HEK293 (cell line): ENCODE measurements around the gene HLX.

Experiments
- CTCF ChIA-PET: fragments of 350-600 bp; formaldehyde crosslinking; extraction: SDS; loops from one replicate; lab custom pipeline; 2021; ENCODE audit warnings: antibody characterized with exemption; lab: Yijun Ruan, JAX
- POLR2A ChIA-PET: fragments of 300-600 bp; formaldehyde crosslinking; extraction: SDS; loops from one replicate; lab custom pipeline; 2020; ENCODE audit warnings: antibody characterized with exemption, inconsistent platforms; lab: Yijun Ruan, JAX
- H3K27ac ChIP-seq: fragments of 200-500 bp; sonication (Bioruptor generic); 2 replicates; pipeline ENCODE4 v1.5.1; 2014; ENCODE audit warnings: low read depth, low read length, control low read depth, inconsistent platforms; ENCODE audit errors: extremely low read depth
- H3K36me3 ChIP-seq, 2 experiments: fragments of 200-500 bp in 1 of 2; sonication (Bioruptor generic) in 1 of 2; 1 replicate in 1 of 2; 2 replicates in 1 of 2; pipeline ENCODE4 v1.5.1; 2014 to 2017; ENCODE audit warnings: inconsistent platforms in 2 of 2, low read length in 2 of 2; ENCODE audit not compliant: control insufficient read depth in 2 of 2, insufficient read depth in 1 of 2
- H3K4me1 ChIP-seq: fragments of 200-500 bp; sonication (Bioruptor generic); 2 replicates; pipeline ENCODE4 v1.5.1; 2014; ENCODE audit warnings: mild to moderate bottlenecking, low read length, inconsistent platforms; ENCODE audit not compliant: control insufficient read depth, insufficient read depth
- H3K4me3 ChIP-seq: 2 replicates; pipeline ENCODE4 v1.5.1; 2011; ENCODE audit warnings: low read depth, mild to moderate bottlenecking, control low read depth, low read length, moderate library complexity
- H3K9me3 ChIP-seq: fragments of 200-500 bp; sonication (Bioruptor generic); 2 replicates; pipeline ENCODE4 v1.5.1; 2014; ENCODE audit warnings: low read depth, low read length, inconsistent platforms; ENCODE audit not compliant: control insufficient read depth, insufficient read depth
- BCL11A ChIP-seq: fragments of 450-650 bp; formaldehyde crosslinking; IDR thresholded peaks from 2 replicates; pipeline ENCODE4 v1.5.1; 2016; ENCODE audit warnings: low read depth, missing biosample characterization, missing genetic modification characterization
- GFI1B ChIP-seq: fragments of 450-650 bp; formaldehyde crosslinking; IDR thresholded peaks from 2 replicates; pipeline ENCODE4 v1.5.1; 2016; ENCODE audit warnings: missing biosample characterization, missing genetic modification characterization
- MEIS1 ChIP-seq: sonication (generic); formaldehyde crosslinking; IDR thresholded peaks from 2 replicates; pipeline ENCODE4 v1.8.1; 2022; ENCODE audit warnings: missing genetic modification reagents, mild to moderate bottlenecking, borderline replicate concordance
- SP3 ChIP-seq: fragments of 450-650 bp; formaldehyde crosslinking; IDR thresholded peaks from 2 replicates; pipeline ENCODE4 v1.5.1; 2016; ENCODE audit warnings: missing biosample characterization, missing genetic modification characterization
- ZFP37 ChIP-seq: fragments of 450-650 bp; formaldehyde crosslinking; IDR thresholded peaks from 2 replicates; pipeline ENCODE4 v1.5.1; 2016; ENCODE audit warnings: missing biosample characterization, missing genetic modification characterization
- ZIC2 ChIP-seq: fragments of 450-650 bp; formaldehyde crosslinking; IDR thresholded peaks from 2 replicates; pipeline ENCODE4 v1.5.1; 2016; ENCODE audit warnings: missing biosample characterization, missing genetic modification characterization
- ZNF146 ChIP-seq: fragments of 450-650 bp; formaldehyde crosslinking; IDR thresholded peaks from 2 replicates; pipeline ENCODE4 v1.5.1; 2016; ENCODE audit warnings: missing biosample characterization, missing genetic modification characterization
- ZNF19 ChIP-seq: fragments of 450-650 bp; formaldehyde crosslinking; IDR thresholded peaks from 2 replicates; pipeline ENCODE4; 2016; ENCODE audit warnings: missing biosample characterization, missing genetic modification characterization, low read depth
- ZNF221 ChIP-seq: fragments of 450-650 bp; formaldehyde crosslinking; IDR thresholded peaks from 2 replicates; pipeline ENCODE4 v1.5.1; 2017; ENCODE audit warnings: missing biosample characterization, missing genetic modification characterization, borderline replicate concordance
- ZNF274 ChIP-seq, 2 experiments: fragments of 200-500 bp in 1 of 2; fragments of 450-650 bp in 1 of 2; sonication (Bioruptor generic) in 1 of 2; formaldehyde crosslinking in 1 of 2; IDR thresholded peaks; 2 replicates each; pipeline versions ENCODE4 v1.5.1 to v1.6.1; 2014 to 2016; ENCODE audit warnings: borderline replicate concordance in 1 of 2, inconsistent platforms in 1 of 2, low read length in 1 of 2, missing biosample characterization in 1 of 2, missing genetic modification characterization in 1 of 2
- ZNF335 ChIP-seq: fragments of 450-650 bp; formaldehyde crosslinking; conservative IDR thresholded peaks from 2 replicates; pipeline ENCODE4 v1.5.1; 2016; ENCODE audit warnings: missing biosample characterization, missing genetic modification characterization
- ZNF544 ChIP-seq: fragments of 450-650 bp; formaldehyde crosslinking; IDR thresholded peaks from 2 replicates; pipeline ENCODE4 v1.5.0; 2017; ENCODE audit warnings: missing biosample characterization, missing genetic modification characterization
- ZNF747 ChIP-seq: fragments of 450-650 bp; formaldehyde crosslinking; IDR thresholded peaks from 2 replicates; pipeline ENCODE4 v1.5.1; 2016; ENCODE audit warnings: missing biosample characterization, missing genetic modification characterization
- TF ChIP-seq, protein P1 (sequence below): fragments of 450-650 bp; formaldehyde crosslinking; IDR thresholded peaks from 2 replicates; pipeline ENCODE4 v1.5.1; 2017; ENCODE audit warnings: missing biosample characterization, missing genetic modification characterization
- TF ChIP-seq, protein P2 (sequence below): sonication (generic); formaldehyde crosslinking; IDR thresholded peaks from 2 replicates; pipeline ENCODE4 v1.8.1; 2022; ENCODE audit warnings: mild to moderate bottlenecking, moderate library complexity, missing genetic modification reagents
- TF ChIP-seq, protein P3 (sequence below): fragments of 450-650 bp; formaldehyde crosslinking; IDR thresholded peaks from 2 replicates; pipeline ENCODE4 v1.5.1; 2016; ENCODE audit warnings: missing biosample characterization, missing genetic modification characterization

Gene HLX

DNA sequence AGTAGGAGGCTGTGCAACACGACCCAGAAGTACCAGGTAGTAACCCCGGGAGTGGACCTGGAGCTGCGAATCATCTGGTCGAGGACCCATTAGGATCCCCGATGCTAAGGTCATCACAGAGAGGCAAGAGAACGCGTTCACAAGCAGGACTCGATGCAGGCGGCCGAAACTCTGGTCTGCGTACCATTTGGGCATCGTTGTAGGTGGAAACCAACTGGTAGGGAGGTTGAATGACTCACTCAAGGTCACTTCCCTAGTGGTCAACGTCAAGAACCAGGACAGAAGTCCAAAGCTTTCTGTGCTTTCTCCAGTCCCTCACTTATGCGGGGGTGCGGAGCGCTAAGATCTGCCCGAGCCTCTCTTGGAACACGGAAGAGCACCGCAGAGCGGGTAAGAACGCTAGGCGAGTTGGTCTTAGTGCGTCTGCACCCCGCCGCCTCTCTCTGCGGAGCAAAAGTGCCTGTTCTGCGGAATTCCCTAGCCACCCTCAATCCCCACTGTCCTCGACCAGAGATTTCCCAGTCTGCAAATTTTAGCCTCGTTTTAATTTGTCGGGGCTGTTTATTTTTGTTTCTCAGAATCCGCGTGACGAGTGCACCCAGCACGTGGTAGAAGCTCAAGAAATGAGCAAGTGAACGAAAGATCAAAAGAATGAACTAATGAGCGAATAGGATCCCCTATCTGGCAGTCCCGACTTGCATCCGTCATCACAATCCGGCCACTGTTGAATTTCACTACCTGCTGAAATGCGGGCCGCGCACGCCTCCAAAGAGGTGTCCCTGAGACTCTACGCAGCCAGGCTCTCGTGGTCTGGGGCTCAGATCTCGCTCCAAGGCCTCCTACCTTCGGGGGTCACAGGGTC, 12.2 kb downstream of the HLX start (continued):
- no peak for TF ChIP-seq ZNF221
- no peak for TF ChIP-seq BCL11A (tag by site-specific recombination)

DNA sequence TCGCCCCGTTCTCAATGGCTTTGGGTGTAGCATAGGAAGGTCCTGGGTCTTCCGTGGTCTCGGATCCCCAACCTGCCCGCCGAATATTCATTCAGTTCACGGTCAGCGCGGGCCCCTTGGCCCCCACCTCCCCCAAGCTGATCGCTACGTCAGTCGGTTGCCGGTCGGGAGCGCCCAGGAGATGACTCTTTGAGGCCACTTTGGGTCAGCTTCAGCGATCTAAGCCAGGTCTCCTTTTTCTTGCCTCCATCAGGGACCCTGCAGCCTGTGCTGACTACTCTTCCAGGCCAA, 12.8 kb downstream of the HLX start:
- Histone ChIP-seq H3K4me3 (no peak overlapping the region), H3K27ac (no peak overlapping the region), H3K9me3 (no peaks in the 10 kb centered on the region), H3K4me1 (no peaks in the 10 kb centered on the region), H3K36me3 (no peaks in the 10 kb centered on the region)
- ChIA-PET POLR2A (no interaction called here), CTCF (interaction anchor here (0.6 to 1.0 kb wide), 3 partner anchors 9 to 543 kb away, joined by 3 read pairs; no protein-coding TSS in a partner anchor)
- TF ChIP-seq ZIC2 (tag by site-specific recombination) (no peak), SP3 (tag by site-specific recombination) (no peak), ZNF274 (IDR thresholded peaks at IDR 0.05; ENCODE audit: low read length) (no peak), ZNF274 (tag by site-specific recombination; IDR thresholded peaks at IDR 0.05; ENCODE audit: borderline replicate concordance) (no peak), MEIS1 (CRISPR knock-in tag) (no peak), ZNF544 (no peak), ZNF19 (no peak), GFI1B (tag by site-specific recombination) (no peak), ZFP37 (tag by site-specific recombination) (no peak), ZNF335 (tag by site-specific recombination) (no peak), ZNF747 (tag by site-specific recombination) (no peak)
- TF ChIP-seq, protein P1, sequence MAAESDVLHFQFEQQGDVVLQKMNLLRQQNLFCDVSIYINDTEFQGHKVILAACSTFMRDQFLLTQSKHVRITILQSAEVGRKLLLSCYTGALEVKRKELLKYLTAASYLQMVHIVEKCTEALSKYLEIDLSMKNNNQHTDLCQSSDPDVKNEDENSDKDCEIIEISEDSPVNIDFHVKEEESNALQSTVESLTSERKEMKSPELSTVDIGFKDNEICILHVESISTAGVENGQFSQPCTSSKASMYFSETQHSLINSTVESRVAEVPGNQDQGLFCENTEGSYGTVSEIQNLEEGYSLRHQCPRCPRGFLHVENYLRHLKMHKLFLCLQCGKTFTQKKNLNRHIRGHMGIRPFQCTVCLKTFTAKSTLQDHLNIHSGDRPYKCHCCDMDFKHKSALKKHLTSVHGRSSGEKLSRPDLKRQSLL (tag by site-specific recombination): no peak
- TF ChIP-seq, protein P2, sequence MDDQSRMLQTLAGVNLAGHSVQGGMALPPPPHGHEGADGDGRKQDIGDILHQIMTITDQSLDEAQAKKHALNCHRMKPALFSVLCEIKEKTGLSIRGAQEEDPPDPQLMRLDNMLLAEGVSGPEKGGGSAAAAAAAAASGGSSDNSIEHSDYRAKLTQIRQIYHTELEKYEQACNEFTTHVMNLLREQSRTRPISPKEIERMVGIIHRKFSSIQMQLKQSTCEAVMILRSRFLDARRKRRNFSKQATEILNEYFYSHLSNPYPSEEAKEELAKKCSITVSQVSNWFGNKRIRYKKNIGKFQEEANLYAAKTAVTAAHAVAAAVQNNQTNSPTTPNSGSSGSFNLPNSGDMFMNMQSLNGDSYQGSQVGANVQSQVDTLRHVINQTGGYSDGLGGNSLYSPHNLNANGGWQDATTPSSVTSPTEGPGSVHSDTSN (CRISPR knock-in tag): no peak
- TF ChIP-seq, protein P3, sequence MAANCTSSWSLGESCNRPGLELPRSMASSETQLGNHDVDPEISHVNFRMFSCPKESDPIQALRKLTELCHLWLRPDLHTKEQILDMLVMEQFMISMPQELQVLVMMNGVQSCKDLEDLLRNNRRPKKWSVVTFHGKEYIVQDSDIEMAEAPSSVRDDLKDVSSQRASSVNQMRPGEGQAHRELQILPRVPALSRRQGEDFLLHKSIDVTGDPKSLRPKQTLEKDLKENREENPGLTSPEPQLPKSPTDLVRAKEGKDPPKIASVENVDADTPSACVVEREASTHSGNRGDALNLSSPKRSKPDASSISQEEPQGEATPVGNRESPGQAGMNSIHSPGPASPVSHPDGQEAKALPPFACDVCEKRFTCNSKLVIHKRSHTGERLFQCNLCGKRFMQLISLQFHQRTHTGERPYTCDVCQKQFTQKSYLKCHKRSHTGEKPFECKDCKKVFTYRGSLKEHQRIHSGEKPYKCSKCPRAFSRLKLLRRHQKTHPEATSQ: no peak
- TF ChIP-seq, all 188 proteins: peak for 0

DNA sequence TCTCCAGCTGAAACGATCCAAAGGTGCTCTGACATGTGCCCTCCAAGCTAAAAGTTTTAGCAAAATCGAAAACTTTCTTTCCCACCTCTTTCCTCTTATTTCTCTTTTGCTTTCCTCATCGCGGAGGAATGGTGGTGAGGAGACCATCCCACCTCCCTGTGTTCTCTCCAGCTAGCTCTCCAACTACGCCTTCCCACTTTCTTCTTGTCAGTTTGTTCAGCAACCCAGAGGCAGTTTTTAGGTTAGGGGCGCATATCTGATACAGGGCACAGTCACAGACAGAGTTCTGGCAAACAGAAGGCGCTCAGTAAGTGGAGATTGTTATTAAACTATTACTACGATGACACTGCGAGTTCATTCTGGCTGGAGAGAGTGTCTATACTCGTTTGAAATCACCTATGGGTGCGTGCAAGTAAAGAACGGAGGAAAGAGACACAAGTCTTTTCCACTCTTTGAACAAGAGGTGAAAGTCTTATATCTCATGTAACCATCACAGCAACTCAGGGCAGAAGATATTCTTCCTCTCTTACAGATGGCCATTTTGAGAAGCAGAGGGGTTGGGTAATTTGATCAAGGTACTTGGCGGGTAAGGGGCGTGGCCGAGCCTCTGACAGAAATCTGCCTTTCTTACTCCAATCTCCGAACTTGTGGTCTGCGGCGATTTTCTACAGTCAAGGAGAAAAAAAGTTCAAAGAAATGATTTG, 13.9 kb downstream of the HLX start:
- TF ChIP-seq ZNF146 (tag by site-specific recombination): no peak
- Histone ChIP-seq H3K27ac (no peak overlapping the region), H3K4me1 (no peaks in the 10 kb centered on the region), H3K4me3 (no peak overlapping the region), H3K9me3 (no peaks in the 10 kb centered on the region), H3K36me3 (no peaks in the 10 kb centered on the region)
- ChIA-PET POLR2A (no interaction called here), CTCF (interaction anchor here (0.5 to 1.0 kb wide), 2 partner anchors 19 to 338 kb away, joined by 3 to 6 read pairs; no protein-coding TSS in a partner anchor)
